Measurements from ENCODE around the gene ORAI2. TPM values are rescaled to one million over a fixed set of nuclear protein-coding genes. Genes with fewer than 3 reads are reported as not detected.
A peak's percentile ranks its signal among the peaks of the same experiment; 100 is the strongest.

ORAI2 gene
- total and polyA plus RNA-seq, 2 of the 13 experiments (the other 11 are each of a cell fraction or from before 2014, with no cell fraction given), result 3.0 to 6.0 TPM

DNA sequence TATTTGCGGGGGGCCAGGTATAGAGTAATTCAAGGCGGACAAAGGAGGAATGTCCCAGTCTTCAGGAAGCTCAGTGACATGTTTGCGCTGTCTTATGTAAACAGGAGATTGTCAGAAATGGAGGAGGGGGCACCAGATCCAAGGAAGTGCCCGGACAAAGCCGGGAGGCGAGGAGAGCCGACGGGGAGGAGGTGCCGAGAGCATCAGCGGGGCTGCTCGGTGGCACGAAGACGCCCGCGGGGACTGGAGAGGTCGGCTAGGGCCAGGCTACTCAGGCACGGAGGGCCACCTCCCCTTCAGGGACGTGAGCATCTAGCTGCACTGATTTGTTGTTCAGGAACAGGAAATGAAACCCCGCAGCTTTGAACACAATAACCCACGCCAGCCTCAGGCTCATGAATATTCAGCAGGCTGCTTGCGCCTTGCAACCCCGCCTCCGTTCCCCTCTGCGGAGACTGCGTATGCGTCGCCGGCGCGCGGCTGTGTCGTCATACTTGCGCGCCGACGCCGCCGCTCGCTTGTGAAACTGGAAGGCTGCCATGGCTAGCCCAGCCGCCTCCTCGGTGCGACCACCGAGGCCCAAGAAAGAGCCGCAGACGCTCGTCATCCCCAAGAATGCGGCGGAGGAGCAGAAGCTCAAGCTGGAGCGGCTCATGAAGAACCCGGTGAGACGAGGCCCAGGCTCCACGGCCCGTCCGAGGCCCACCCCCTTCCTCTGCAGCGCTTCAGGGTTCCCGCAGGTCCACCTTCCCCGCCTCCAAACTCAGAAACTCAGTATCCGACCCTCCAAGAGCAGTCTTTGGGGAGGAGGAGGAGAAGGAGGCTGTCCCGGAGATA lies 37.3 kb upstream of the ORAI2 start, which contains the start of gene PRKRIP1 (continued):
- TF ChIP-seq, protein P1, sequence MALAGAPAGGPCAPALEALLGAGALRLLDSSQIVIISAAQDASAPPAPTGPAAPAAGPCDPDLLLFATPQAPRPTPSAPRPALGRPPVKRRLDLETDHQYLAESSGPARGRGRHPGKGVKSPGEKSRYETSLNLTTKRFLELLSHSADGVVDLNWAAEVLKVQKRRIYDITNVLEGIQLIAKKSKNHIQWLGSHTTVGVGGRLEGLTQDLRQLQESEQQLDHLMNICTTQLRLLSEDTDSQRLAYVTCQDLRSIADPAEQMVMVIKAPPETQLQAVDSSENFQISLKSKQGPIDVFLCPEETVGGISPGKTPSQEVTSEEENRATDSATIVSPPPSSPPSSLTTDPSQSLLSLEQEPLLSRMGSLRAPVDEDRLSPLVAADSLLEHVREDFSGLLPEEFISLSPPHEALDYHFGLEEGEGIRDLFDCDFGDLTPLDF (CRISPR knock-in tag; IDR thresholded peaks at IDR 0.05), result no peak
- TF ChIP-seq KAT2B (IDR thresholded peaks at IDR 0.05; ENCODE audit: borderline replicate concordance, low read depth, low read length) (no peak), KDM1A (CRISPR knock-in tag; IDR thresholded peaks at IDR 0.05) (no peak), SP140L (CRISPR knock-in tag; IDR thresholded peaks at IDR 0.05; ENCODE audit: borderline replicate concordance) (no peak), HOMEZ (CRISPR knock-in tag; IDR thresholded peaks at IDR 0.05; ENCODE audit: low read depth) (no peak), HNRNPH1 (optimal IDR thresholded peaks at IDR 0.05; ENCODE audit: low read depth, low read length) (peak; percentile 23), ZNF460 (CRISPR knock-in tag; IDR thresholded peaks at IDR 0.05; ENCODE audit: borderline replicate concordance) (no peak), ADNP (CRISPR knock-in tag; IDR thresholded peaks at IDR 0.05) (no peak), ZNF138 (CRISPR knock-in tag; IDR thresholded peaks at IDR 0.05; ENCODE audit: low read depth) (no peak), ZNF354B (CRISPR knock-in tag; IDR thresholded peaks at IDR 0.05) (no peak), GTF3A (CRISPR knock-in tag; conservative IDR thresholded peaks at IDR 0.05) (0 out of 2 replicates have a peak, but pooled peaks have one; percentile 69), GLI4 (CRISPR knock-in tag; IDR thresholded peaks at IDR 0.05; ENCODE audit: borderline replicate concordance) (no peak), ZBTB49 (CRISPR knock-in tag; IDR thresholded peaks at IDR 0.05; ENCODE audit: borderline replicate concordance) (no peak), TOE1 (CRISPR knock-in tag; IDR thresholded peaks at IDR 0.05) (no peak), ZNF256 (CRISPR knock-in tag; conservative IDR thresholded peaks at IDR 0.05) (no peak; the same call in 1 of the 2 replicates)
- TF ChIP-seq, protein P2, sequence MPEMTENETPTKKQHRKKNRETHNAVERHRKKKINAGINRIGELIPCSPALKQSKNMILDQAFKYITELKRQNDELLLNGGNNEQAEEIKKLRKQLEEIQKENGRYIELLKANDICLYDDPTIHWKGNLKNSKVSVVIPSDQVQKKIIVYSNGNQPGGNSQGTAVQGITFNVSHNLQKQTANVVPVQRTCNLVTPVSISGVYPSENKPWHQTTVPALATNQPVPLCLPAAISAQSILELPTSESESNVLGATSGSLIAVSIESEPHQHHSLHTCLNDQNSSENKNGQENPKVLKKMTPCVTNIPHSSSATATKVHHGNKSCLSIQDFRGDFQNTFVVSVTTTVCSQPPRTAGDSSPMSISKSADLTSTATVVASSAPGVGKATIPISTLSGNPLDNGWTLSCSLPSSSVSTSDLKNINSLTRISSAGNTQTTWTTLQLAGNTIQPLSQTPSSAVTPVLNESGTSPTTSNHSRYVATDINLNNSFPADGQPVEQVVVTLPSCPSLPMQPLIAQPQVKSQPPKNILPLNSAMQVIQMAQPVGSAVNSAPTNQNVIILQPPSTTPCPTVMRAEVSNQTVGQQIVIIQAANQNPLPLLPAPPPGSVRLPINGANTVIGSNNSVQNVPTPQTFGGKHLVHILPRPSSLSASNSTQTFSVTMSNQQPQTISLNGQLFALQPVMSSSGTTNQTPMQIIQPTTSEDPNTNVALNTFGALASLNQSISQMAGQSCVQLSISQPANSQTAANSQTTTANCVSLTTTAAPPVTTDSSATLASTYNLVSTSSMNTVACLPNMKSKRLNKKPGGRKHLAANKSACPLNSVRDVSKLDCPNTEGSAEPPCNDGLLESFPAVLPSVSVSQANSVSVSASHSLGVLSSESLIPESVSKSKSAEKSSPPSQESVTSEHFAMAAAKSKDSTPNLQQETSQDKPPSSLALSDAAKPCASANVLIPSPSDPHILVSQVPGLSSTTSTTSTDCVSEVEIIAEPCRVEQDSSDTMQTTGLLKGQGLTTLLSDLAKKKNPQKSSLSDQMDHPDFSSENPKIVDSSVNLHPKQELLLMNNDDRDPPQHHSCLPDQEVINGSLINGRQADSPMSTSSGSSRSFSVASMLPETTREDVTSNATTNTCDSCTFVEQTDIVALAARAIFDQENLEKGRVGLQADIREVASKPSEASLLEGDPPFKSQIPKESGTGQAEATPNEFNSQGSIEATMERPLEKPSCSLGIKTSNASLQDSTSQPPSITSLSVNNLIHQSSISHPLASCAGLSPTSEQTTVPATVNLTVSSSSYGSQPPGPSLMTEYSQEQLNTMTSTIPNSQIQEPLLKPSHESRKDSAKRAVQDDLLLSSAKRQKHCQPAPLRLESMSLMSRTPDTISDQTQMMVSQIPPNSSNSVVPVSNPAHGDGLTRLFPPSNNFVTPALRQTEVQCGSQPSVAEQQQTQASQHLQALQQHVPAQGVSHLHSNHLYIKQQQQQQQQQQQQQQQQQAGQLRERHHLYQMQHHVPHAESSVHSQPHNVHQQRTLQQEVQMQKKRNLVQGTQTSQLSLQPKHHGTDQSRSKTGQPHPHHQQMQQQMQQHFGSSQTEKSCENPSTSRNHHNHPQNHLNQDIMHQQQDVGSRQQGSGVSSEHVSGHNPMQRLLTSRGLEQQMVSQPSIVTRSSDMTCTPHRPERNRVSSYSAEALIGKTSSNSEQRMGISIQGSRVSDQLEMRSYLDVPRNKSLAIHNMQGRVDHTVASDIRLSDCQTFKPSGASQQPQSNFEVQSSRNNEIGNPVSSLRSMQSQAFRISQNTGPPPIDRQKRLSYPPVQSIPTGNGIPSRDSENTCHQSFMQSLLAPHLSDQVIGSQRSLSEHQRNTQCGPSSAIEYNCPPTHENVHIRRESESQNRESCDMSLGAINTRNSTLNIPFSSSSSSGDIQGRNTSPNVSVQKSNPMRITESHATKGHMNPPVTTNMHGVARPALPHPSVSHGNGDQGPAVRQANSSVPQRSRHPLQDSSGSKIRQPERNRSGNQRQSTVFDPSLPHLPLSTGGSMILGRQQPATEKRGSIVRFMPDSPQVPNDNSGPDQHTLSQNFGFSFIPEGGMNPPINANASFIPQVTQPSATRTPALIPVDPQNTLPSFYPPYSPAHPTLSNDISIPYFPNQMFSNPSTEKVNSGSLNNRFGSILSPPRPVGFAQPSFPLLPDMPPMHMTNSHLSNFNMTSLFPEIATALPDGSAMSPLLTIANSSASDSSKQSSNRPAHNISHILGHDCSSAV (CRISPR knock-in tag; IDR thresholded peaks at IDR 0.05; ENCODE audit: borderline replicate concordance), result no peak

All from HepG2 (cell line).